NCI-H1694 (cell line): ENCODE results near the gene CAMK2D.

Experiments
- DNase-seq: peaks from one replicate; lab custom pipeline; 2025; lab: John Stamatoyannopoulos, UW

Gene CAMK2D

GRCh38 chr4:113471146-113471860 lies 290.2 kb downstream of the CAMK2D start:
- DNase-seq, result no peak

- no peak for DNase-seq
Measured at GRCh38 chr4:113469926-113470325, 291.6 kb downstream of the CAMK2D start.

GRCh38 chr4:113469023-113469390 lies 292.5 kb downstream of the CAMK2D start:
- no peak for DNase-seq

GRCh38 chr4:113468165-113469022 lies 293.1 kb downstream of the CAMK2D start:
- peak; percentile 23 for DNase-seq

GRCh38 chr4:113467581-113467980 lies 294.0 kb downstream of the CAMK2D start:
- peak; percentile 9 for DNase-seq

GRCh38 chr4:113462286-113462685 lies 299.3 kb downstream of the CAMK2D start:
- DNase-seq, result no peak

GRCh38 chr4:113461281-113461680 lies 300.3 kb downstream of the CAMK2D start:
- no peak for DNase-seq

GRCh38 chr4:113457886-113458285 lies 303.7 kb downstream of the CAMK2D start:
- no peak for DNase-seq

GRCh38 chr4:113457121-113457520 lies 304.4 kb downstream of the CAMK2D start:
- no peak for DNase-seq

- DNase-seq, result no peak
Measured at GRCh38 chr4:113455061-113455460, 306.5 kb downstream of the CAMK2D start.

GRCh38 chr4:113452868-113453620 lies 308.5 kb downstream of the CAMK2D start:
- DNase-seq, result no peak

- DNase-seq, result no peak
Measured at GRCh38 chr4:113452152-113452551, 309.4 kb downstream of the CAMK2D start.

GRCh38 chr4:113450295-113451080 lies 311.1 kb downstream of the CAMK2D start:
- no peak for DNase-seq

- no peak for DNase-seq
Measured at GRCh38 chr4:113449410-113449974, 312.0 kb downstream of the CAMK2D start.

GRCh38 chr4:113447769-113448168 lies 313.8 kb downstream of the CAMK2D start:
- no peak for DNase-seq

- DNase-seq, result no peak
Measured at GRCh38 chr4:113447061-113447460, 314.5 kb downstream of the CAMK2D start.

GRCh38 chr4:113446019-113446418 lies 315.5 kb downstream of the CAMK2D start:
- no peak for DNase-seq

- no peak for DNase-seq
Measured at GRCh38 chr4:113445286-113445685, 316.3 kb downstream of the CAMK2D start.

- DNase-seq, result no peak
Measured at GRCh38 chr4:113444386-113444785, 317.2 kb downstream of the CAMK2D start.

- no peak for DNase-seq
Measured at GRCh38 chr4:113442826-113443225, 318.7 kb downstream of the CAMK2D start.

GRCh38 chr4:113440371-113440770 lies 321.2 kb downstream of the CAMK2D start:
- no peak for DNase-seq
